Sigmoid colon (tissue), 4 donors: ENCODE measurements around the gene TRPV5.

Experiments
- EP300 ChIP-seq, 4 donors: sonication (generic); formaldehyde crosslinking; IDR thresholded peaks; one replicate each; pipeline ENCODE4 v1.6.1; 2017; ENCODE audit warnings: antibody characterized with exemption in 4 of 4
- TF ChIP-seq, protein P1 (sequence below), 4 experiments: fragments of 450-650 bp in 3 of 4; fragments of 200-600 bp in 1 of 4; IDR thresholded peaks; one replicate each; pipeline ENCODE4 v1.5.1; 2016 to 2019; ENCODE audit warnings: antibody characterized with exemption in 4 of 4, mild to moderate bottlenecking in 3 of 4, moderate library complexity in 2 of 4

DNA sequence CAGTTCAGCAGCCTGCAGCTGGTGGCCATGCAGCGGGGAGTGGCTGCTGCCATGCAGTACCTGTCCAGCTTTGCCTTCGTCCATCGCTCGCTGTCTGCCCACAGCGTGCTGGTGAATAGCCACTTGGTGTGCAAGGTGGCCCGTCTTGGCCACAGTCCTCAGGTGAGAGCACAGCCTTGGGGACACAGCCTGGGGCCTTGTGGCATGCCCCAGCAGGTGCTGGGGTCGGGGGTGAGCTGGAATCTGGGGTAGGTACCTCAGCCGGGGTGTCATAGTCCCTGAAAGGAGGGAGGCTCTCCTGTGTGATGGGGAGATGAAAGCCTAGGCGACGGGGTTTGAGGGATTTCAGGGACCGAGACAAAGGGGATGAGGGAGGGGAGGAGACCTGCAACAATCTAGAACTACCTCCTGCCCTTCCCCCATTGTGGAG lies 64.5 kb downstream of the TRPV5 start:
- TF ChIP-seq, protein P1, sequence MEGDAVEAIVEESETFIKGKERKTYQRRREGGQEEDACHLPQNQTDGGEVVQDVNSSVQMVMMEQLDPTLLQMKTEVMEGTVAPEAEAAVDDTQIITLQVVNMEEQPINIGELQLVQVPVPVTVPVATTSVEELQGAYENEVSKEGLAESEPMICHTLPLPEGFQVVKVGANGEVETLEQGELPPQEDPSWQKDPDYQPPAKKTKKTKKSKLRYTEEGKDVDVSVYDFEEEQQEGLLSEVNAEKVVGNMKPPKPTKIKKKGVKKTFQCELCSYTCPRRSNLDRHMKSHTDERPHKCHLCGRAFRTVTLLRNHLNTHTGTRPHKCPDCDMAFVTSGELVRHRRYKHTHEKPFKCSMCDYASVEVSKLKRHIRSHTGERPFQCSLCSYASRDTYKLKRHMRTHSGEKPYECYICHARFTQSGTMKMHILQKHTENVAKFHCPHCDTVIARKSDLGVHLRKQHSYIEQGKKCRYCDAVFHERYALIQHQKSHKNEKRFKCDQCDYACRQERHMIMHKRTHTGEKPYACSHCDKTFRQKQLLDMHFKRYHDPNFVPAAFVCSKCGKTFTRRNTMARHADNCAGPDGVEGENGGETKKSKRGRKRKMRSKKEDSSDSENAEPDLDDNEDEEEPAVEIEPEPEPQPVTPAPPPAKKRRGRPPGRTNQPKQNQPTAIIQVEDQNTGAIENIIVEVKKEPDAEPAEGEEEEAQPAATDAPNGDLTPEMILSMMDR (IDR thresholded peaks at IDR 0.05) = no peak
- TF ChIP-seq EP300 (IDR thresholded peaks at IDR 0.05) = no peak
